Jurkat, Clone E6-1 (cell line): ENCODE measurements around the gene TLE3.
"Not testable (repeated sequence)": the region's sequence is repeated elsewhere in the genome, so short reads cannot be mapped to it uniquely, and the experiment has no call there.

Experiments used
- DNase-seq: peaks from one replicate; pipeline ENCODE4 v3.0.0-alpha.2; 2011; ENCODE audit warnings: low read depth, low spot score
- H3K4me3 ChIP-seq: 2 replicates; pipeline ENCODE4 v1.5.1; 2011; ENCODE audit warnings: mild to moderate bottlenecking, low read length, control low read depth, moderate library complexity

The TLE3 gene

GRCh38 chr15:70127770-70128413 lies 30.2 kb upstream of the TLE3 start:
- no peak overlapping the region for H3K4me3 ChIP-seq
- DNase-seq = no peak

- DNase-seq = no peak
- H3K4me3 ChIP-seq = no peak overlapping the region
Measured at GRCh38 chr15:70127288-70127746, 29.6 kb upstream of the TLE3 start.

- no peak overlapping the region for H3K4me3 ChIP-seq
- DNase-seq = no peak
Measured at GRCh38 chr15:70126362-70126761, 28.6 kb upstream of the TLE3 start.

- no peak overlapping the region for H3K4me3 ChIP-seq
- no peak for DNase-seq
Measured at GRCh38 chr15:70125605-70126004, 27.9 kb upstream of the TLE3 start.

- H3K4me3 ChIP-seq = no peak overlapping the region
- no peak for DNase-seq
Measured at GRCh38 chr15:70121624-70122302, 24.0 kb upstream of the TLE3 start.

- DNase-seq = no peak
- H3K4me3 ChIP-seq = no peak overlapping the region
Measured at GRCh38 chr15:70120958-70121623, 23.4 kb upstream of the TLE3 start.

- no peak for DNase-seq
- no peak overlapping the region for H3K4me3 ChIP-seq
Measured at GRCh38 chr15:70119911-70120508, 22.3 kb upstream of the TLE3 start.

- DNase-seq = no peak
- no peak overlapping the region for H3K4me3 ChIP-seq
Measured at GRCh38 chr15:70118599-70118998, 20.9 kb upstream of the TLE3 start.

- H3K4me3 ChIP-seq = no peak overlapping the region
- DNase-seq = no peak
Measured at GRCh38 chr15:70116317-70116716, 18.6 kb upstream of the TLE3 start.

GRCh38 chr15:70114221-70114620 lies 16.5 kb upstream of the TLE3 start:
- H3K4me3 ChIP-seq = no peak overlapping the region
- no peak for DNase-seq

- DNase-seq = no peak
Measured at GRCh38 chr15:70113304-70113700, 15.6 kb upstream of the TLE3 start.

GRCh38 chr15:70112572-70113303 lies 15.0 kb upstream of the TLE3 start:
- not testable (repeated sequence) for DNase-seq, H3K4me3 ChIP-seq

More at GRCh38 chr15:70113304-70113700, 15.6 kb upstream of the TLE3 start:
- H3K4me3 ChIP-seq = no peak overlapping the region

GRCh38 chr15:70112074-70112395 lies 14.3 kb upstream of the TLE3 start:
- DNase-seq = no peak
- H3K4me3 ChIP-seq = no peak overlapping the region

GRCh38 chr15:70111203-70112073 lies 13.7 kb upstream of the TLE3 start:
- H3K4me3 ChIP-seq = no peak overlapping the region
- peak; percentile 37 for DNase-seq

GRCh38 chr15:70109978-70110377 lies 12.3 kb upstream of the TLE3 start:
- DNase-seq = no peak
- H3K4me3 ChIP-seq = no peak overlapping the region

- no peak overlapping the region for H3K4me3 ChIP-seq
Measured at GRCh38 chr15:70109531-70109930, 11.8 kb upstream of the TLE3 start.

GRCh38 chr15:70103880-70104626 lies 6.3 kb upstream of the TLE3 start:
- no peak for DNase-seq

More at GRCh38 chr15:70109531-70109930, 11.8 kb upstream of the TLE3 start:
- no peak for DNase-seq

GRCh38 chr15:70102827-70103226 lies 5.1 kb upstream of the TLE3 start:
- no peak overlapping the region for H3K4me3 ChIP-seq
- DNase-seq = no peak

More at GRCh38 chr15:70103880-70104626, 6.3 kb upstream of the TLE3 start:
- no peak overlapping the region for H3K4me3 ChIP-seq
